ENCODE measurements around the gene ADAM10. TPM values are rescaled to one million over a fixed set of nuclear protein-coding genes. Genes with fewer than 3 reads are reported as not detected.

The ADAM10 gene
- total and polyA plus RNA-seq, 2 of the 8 experiments (the other 6 are each of a cell fraction or from before 2014, with no cell fraction given): 46.5 to 163 TPM

DNA sequence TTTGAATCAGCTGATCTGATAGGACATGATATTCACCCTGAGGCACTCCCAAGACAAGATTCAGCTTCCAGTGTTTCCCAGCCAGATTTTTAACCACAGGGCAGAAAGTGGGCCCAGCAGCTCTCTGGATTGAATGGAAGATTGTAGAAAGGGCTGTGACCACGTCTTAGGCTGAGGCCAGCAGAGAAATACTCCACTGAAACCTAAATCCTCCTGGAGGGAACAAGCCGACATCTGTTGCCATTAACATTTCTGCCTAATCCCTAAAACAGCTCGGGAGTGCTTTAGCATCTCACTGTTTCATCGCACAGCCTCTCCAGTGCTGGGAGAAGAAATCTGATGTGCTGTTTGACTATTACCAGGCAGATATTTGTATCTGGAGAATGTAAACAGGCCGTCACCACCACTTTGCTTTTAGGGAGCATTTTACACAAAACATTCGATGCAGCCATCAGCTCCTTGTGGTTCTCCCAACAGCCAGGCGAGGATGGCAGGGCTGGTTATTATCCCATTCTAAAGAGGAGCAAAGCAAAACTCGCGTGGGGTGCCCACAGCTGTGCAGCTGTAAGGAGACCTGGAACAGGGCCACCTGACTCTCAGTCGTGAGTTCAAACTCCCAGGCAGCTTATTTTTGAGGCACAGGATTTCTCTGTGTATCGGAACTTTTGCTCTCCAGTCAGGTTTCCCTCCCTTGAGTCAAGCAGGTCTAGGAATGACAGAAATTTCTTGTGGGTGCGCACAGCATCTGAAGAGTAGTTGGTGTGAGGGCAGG is 200.3 kb downstream of the ADAM10 start (continued):
- TF ChIP-seq, protein P1, sequence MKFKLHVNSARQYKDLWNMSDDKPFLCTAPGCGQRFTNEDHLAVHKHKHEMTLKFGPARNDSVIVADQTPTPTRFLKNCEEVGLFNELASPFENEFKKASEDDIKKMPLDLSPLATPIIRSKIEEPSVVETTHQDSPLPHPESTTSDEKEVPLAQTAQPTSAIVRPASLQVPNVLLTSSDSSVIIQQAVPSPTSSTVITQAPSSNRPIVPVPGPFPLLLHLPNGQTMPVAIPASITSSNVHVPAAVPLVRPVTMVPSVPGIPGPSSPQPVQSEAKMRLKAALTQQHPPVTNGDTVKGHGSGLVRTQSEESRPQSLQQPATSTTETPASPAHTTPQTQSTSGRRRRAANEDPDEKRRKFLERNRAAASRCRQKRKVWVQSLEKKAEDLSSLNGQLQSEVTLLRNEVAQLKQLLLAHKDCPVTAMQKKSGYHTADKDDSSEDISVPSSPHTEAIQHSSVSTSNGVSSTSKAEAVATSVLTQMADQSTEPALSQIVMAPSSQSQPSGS (IDR thresholded peaks at IDR 0.05; ENCODE audit: low read length): no peak
- TF ChIP-seq SP1 (IDR thresholded peaks at IDR 0.05; ENCODE audit: low read depth, low read length): no peak
- TF ChIP-seq, protein P2, sequence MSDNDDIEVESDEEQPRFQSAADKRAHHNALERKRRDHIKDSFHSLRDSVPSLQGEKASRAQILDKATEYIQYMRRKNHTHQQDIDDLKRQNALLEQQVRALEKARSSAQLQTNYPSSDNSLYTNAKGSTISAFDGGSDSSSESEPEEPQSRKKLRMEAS (IDR thresholded peaks at IDR 0.05): no peak
- no peak for TF ChIP-seq HDAC2 (IDR thresholded peaks at IDR 0.05; ENCODE audit: borderline replicate concordance in 1 of 2, low read depth in 2 of 2, low read length in 2 of 2)
- TF ChIP-seq YY1 (IDR thresholded peaks at IDR 0.05; ENCODE audit: low read depth, low read length): no peak
- TF ChIP-seq POLR2AphosphoS5 (IDR thresholded peaks at IDR 0.05; ENCODE audit: low read depth, low read length): no peak
- TF ChIP-seq, protein P3, sequence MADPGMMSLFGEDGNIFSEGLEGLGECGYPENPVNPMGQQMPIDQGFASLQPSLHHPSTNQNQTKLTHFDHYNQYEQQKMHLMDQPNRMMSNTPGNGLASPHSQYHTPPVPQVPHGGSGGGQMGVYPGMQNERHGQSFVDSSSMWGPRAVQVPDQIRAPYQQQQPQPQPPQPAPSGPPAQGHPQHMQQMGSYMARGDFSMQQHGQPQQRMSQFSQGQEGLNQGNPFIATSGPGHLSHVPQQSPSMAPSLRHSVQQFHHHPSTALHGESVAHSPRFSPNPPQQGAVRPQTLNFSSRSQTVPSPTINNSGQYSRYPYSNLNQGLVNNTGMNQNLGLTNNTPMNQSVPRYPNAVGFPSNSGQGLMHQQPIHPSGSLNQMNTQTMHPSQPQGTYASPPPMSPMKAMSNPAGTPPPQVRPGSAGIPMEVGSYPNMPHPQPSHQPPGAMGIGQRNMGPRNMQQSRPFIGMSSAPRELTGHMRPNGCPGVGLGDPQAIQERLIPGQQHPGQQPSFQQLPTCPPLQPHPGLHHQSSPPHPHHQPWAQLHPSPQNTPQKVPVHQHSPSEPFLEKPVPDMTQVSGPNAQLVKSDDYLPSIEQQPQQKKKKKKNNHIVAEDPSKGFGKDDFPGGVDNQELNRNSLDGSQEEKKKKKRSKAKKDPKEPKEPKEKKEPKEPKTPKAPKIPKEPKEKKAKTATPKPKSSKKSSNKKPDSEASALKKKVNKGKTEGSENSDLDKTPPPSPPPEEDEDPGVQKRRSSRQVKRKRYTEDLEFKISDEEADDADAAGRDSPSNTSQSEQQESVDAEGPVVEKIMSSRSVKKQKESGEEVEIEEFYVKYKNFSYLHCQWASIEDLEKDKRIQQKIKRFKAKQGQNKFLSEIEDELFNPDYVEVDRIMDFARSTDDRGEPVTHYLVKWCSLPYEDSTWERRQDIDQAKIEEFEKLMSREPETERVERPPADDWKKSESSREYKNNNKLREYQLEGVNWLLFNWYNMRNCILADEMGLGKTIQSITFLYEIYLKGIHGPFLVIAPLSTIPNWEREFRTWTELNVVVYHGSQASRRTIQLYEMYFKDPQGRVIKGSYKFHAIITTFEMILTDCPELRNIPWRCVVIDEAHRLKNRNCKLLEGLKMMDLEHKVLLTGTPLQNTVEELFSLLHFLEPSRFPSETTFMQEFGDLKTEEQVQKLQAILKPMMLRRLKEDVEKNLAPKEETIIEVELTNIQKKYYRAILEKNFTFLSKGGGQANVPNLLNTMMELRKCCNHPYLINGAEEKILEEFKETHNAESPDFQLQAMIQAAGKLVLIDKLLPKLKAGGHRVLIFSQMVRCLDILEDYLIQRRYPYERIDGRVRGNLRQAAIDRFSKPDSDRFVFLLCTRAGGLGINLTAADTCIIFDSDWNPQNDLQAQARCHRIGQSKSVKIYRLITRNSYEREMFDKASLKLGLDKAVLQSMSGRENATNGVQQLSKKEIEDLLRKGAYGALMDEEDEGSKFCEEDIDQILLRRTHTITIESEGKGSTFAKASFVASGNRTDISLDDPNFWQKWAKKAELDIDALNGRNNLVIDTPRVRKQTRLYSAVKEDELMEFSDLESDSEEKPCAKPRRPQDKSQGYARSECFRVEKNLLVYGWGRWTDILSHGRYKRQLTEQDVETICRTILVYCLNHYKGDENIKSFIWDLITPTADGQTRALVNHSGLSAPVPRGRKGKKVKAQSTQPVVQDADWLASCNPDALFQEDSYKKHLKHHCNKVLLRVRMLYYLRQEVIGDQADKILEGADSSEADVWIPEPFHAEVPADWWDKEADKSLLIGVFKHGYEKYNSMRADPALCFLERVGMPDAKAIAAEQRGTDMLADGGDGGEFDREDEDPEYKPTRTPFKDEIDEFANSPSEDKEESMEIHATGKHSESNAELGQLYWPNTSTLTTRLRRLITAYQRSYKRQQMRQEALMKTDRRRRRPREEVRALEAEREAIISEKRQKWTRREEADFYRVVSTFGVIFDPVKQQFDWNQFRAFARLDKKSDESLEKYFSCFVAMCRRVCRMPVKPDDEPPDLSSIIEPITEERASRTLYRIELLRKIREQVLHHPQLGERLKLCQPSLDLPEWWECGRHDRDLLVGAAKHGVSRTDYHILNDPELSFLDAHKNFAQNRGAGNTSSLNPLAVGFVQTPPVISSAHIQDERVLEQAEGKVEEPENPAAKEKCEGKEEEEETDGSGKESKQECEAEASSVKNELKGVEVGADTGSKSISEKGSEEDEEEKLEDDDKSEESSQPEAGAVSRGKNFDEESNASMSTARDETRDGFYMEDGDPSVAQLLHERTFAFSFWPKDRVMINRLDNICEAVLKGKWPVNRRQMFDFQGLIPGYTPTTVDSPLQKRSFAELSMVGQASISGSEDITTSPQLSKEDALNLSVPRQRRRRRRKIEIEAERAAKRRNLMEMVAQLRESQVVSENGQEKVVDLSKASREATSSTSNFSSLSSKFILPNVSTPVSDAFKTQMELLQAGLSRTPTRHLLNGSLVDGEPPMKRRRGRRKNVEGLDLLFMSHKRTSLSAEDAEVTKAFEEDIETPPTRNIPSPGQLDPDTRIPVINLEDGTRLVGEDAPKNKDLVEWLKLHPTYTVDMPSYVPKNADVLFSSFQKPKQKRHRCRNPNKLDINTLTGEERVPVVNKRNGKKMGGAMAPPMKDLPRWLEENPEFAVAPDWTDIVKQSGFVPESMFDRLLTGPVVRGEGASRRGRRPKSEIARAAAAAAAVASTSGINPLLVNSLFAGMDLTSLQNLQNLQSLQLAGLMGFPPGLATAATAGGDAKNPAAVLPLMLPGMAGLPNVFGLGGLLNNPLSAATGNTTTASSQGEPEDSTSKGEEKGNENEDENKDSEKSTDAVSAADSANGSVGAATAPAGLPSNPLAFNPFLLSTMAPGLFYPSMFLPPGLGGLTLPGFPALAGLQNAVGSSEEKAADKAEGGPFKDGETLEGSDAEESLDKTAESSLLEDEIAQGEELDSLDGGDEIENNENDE (IDR thresholded peaks at IDR 0.05; ENCODE audit: insufficient replicate concordance, low read length): no peak
- no peak for TF ChIP-seq TEAD4 (IDR thresholded peaks at IDR 0.05; ENCODE audit: low read depth, low read length)

All from H1 (cell line).